A673 (cell line): ENCODE measurements around the gene AVP. TPM values are rescaled to one million over a fixed set of nuclear protein-coding genes. Genes with fewer than 3 reads are reported as not detected.

Experiments used
- BruUV-seq: library from RNA; stranded (reverse); fragments of 400-500 nt; replicated peaks from 2 replicates; lab custom pipeline; 2021; lab: Mats Ljungman, UMichigan
- CTCF ChIA-PET: fragments of 300-600 bp; sonication (Branson Sonifier 250); formaldehyde crosslinking; loops from one replicate; lab custom pipeline; 2022; ENCODE audit warnings: antibody characterized with exemption; lab: Charles Lee
- POLR2A ChIA-PET: fragments of 300-600 bp; sonication (Branson Sonifier 250); formaldehyde crosslinking; loops from one replicate; lab custom pipeline; 2022; ENCODE audit warnings: antibody characterized with exemption; ENCODE audit not compliant: low non-redundant PET; lab: Charles Lee
- DNase-seq: peaks from one replicate; pipeline ENCODE4 v3.0.0-alpha.2; 2015; ENCODE audit warnings: low spot score
- H3K27ac ChIP-seq: fragments of 200-600 bp; sonication (generic); 2 replicates; pipeline ENCODE4 v1.5.1; 2016; ENCODE audit warnings: mixed run types, low read depth, mild to moderate bottlenecking, mixed read lengths, antibody characterized with exemption, low read length; ENCODE audit not compliant: poor library complexity, severe bottlenecking
- H3K27me3 ChIP-seq: fragments of 200-600 bp; sonication (generic); replicated peaks from 2 replicates; pipeline ENCODE4 v1.6.1; 2017; ENCODE audit warnings: mixed run types, low read depth, mild to moderate bottlenecking, mixed read lengths, antibody characterized with exemption, low read length; ENCODE audit not compliant: insufficient read depth, poor library complexity
- H3K36me3 ChIP-seq: fragments of 200-600 bp; sonication (generic); 2 replicates; pipeline ENCODE4 v1.6.1; 2016; ENCODE audit warnings: mixed run types, mild to moderate bottlenecking, mixed read lengths, antibody characterized with exemption, low read length; ENCODE audit not compliant: insufficient read depth, poor library complexity, severe bottlenecking
- H3K4me1 ChIP-seq: fragments of 200-600 bp; sonication (generic); 2 replicates; pipeline ENCODE4 v1.6.1; 2017; ENCODE audit warnings: mixed run types, mild to moderate bottlenecking, mixed read lengths, antibody characterized with exemption, low read length; ENCODE audit not compliant: insufficient read depth, poor library complexity, severe bottlenecking
- H3K4me3 ChIP-seq: fragments of 200-600 bp; sonication (generic); 2 replicates; pipeline ENCODE4 v1.5.1; 2016; ENCODE audit warnings: low read depth, mixed run types, mild to moderate bottlenecking, mixed read lengths, low read length; ENCODE audit not compliant: poor library complexity, severe bottlenecking
- H3K9me3 ChIP-seq: fragments of 200-600 bp; sonication (generic); 2 replicates; pipeline ENCODE4 v1.6.1; 2016; ENCODE audit warnings: mixed run types, low read depth, mild to moderate bottlenecking, mixed read lengths, antibody characterized with exemption, low read length; ENCODE audit not compliant: poor library complexity, severe bottlenecking
- CTCF ChIP-seq: fragments of 300-800, 200-600 bp; sonication (generic); conservative IDR thresholded peaks from 2 replicates; pipeline ENCODE4 v1.5.1; 2017; ENCODE audit warnings: low read depth, mild to moderate bottlenecking, antibody characterized with exemption, low read length, moderate library complexity, mixed read lengths
- EZH2 ChIP-seq: fragments of 200-600 bp; sonication (generic); IDR thresholded peaks from 2 replicates; pipeline ENCODE4 v1.6.1; 2017; ENCODE audit warnings: borderline replicate concordance, low read depth, mild to moderate bottlenecking, mixed read lengths, antibody characterized with exemption, low read length; ENCODE audit not compliant: poor library complexity, severe bottlenecking
- intact Hi-C: fragments of 100-400 bp; cut with micrococcal nuclease; formaldehyde crosslinking; loops from one replicate; pipeline ENCODE4 v1.10.0; 2022; ENCODE audit not compliant: unreplicated experiment
- total RNA-seq: library from RNA; stranded (reverse); gene quantifications from 2 replicates; pipeline ENCODE4 v1.2.3, GENCODE V29; 2021

AVP gene
- total RNA-seq, 1 experiment from 2014 or later, result not detected

- DNase-seq, result no peak
- H3K27ac ChIP-seq, result no peak overlapping the region
- ChIA-PET CTCF (no interaction called here), POLR2A (interaction anchor here (0.6 kb wide), 1 partner anchor 117 kb away, joined by 10 read pairs; no protein-coding TSS in a partner anchor)
- no peaks in the 10 kb centered on the region for H3K4me1 ChIP-seq
- H3K4me3 ChIP-seq, result no peak overlapping the region
- intact Hi-C loops, result no loop called here
- TF ChIP-seq CTCF, result no peak
- no peak for TF ChIP-seq EZH2
- H3K36me3 ChIP-seq, result no peaks in the 10 kb centered on the region
- no TSS peak for BruUV-seq
- H3K9me3 ChIP-seq, result no peaks in the 10 kb centered on the region
- no peaks in the 10 kb centered on the region for H3K27me3 ChIP-seq
Measured at GRCh38 chr20:3100480-3100879, 16.0 kb upstream of the AVP start.

GRCh38 chr20:3094848-3095629 lies 10.5 kb upstream of the AVP start:
- intact Hi-C loops, result no loop called here
- BruUV-seq, result no TSS peak
- no peak overlapping the region for H3K4me3 ChIP-seq
- no peak for DNase-seq
- H3K4me1 ChIP-seq, result peaks cover 4% of the 10 kb centered on the region
- POLR2A ChIA-PET, result no interaction called here
- no peaks in the 10 kb centered on the region for H3K27me3 ChIP-seq
- CTCF ChIA-PET, result no interaction called here
- H3K27ac ChIP-seq, result no peak overlapping the region
- H3K9me3 ChIP-seq, result no peaks in the 10 kb centered on the region
- TF ChIP-seq EZH2, result no peak
- no peak for TF ChIP-seq CTCF
- no peaks in the 10 kb centered on the region for H3K36me3 ChIP-seq

- Histone ChIP-seq H3K4me1 (peaks cover 4% of the 10 kb centered on the region), H3K27ac (no peak overlapping the region), H3K36me3 (no peaks in the 10 kb centered on the region), H3K27me3 (no peaks in the 10 kb centered on the region), H3K4me3 (no peak overlapping the region), H3K9me3 (no peaks in the 10 kb centered on the region)
- no TSS peak for BruUV-seq
- ChIA-PET POLR2A (no interaction called here), CTCF (no interaction called here)
- no peak for DNase-seq
- intact Hi-C loops, result no loop called here
- TF ChIP-seq CTCF, result no peak
- no peak for TF ChIP-seq EZH2
Measured at GRCh38 chr20:3093861-3094361, 9.4 kb upstream of the AVP start.
